ENCODE measurements around the gene POC1A.
"Not testable (repeated sequence)": the region's sequence is repeated elsewhere in the genome, so short reads cannot be mapped to it uniquely, and the experiment has no call there.

The POC1A gene

DNA sequence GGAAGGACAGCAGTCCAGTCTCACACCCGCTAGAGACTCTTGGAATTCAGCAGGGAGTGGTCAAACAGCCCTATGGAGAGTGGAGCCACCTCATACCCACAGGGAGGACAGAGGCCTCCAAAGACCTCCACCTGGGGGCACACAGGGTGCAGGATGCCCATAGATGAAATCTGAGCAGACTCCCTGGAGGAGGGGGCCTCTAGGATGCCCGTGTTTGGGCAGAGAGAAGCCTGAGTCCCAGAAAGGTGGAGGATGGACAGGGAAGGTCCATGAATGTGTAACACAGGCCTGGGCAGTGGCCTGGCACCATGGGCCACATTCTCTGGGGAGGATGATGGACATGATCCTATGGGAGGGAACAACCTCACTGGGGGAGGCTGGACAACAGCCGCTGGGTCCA is 119.6 kb downstream of the POC1A start:
- in situ Hi-C loops (cut with MboI; ENCODE audit: low sequenced_read_pairs, unreplicated experiment) = no loop called here
- TF ChIP-seq, protein P1, sequence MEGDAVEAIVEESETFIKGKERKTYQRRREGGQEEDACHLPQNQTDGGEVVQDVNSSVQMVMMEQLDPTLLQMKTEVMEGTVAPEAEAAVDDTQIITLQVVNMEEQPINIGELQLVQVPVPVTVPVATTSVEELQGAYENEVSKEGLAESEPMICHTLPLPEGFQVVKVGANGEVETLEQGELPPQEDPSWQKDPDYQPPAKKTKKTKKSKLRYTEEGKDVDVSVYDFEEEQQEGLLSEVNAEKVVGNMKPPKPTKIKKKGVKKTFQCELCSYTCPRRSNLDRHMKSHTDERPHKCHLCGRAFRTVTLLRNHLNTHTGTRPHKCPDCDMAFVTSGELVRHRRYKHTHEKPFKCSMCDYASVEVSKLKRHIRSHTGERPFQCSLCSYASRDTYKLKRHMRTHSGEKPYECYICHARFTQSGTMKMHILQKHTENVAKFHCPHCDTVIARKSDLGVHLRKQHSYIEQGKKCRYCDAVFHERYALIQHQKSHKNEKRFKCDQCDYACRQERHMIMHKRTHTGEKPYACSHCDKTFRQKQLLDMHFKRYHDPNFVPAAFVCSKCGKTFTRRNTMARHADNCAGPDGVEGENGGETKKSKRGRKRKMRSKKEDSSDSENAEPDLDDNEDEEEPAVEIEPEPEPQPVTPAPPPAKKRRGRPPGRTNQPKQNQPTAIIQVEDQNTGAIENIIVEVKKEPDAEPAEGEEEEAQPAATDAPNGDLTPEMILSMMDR (IDR thresholded peaks at IDR 0.05; ENCODE audit: borderline replicate concordance, control extremely low read depth, extremely low read depth, insufficient read depth, missing control alignments) = no peak
- no peak for DNase-seq (ENCODE audit: low spot score)

DNA sequence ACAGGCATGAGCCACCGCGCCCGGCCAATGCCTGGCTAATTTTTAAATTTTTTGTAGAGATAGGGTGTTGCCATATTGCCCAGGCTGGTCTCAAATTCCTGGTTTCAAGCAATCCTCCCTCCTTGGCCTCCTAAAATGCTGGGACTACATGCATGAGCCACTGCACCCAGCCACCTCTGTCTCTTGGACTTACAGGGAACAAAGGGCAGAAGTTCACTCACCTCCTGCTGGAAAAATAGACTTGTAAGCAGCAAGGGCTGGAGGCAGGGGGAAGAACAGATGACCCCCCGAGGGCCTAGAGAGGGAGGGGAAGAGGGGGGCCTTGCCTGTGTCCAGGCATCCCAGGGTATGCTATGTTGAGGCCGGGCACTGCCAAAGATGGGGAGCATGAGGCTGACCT is 120.0 kb downstream of the POC1A start:
- TF ChIP-seq, protein P1 (IDR thresholded peaks at IDR 0.05; ENCODE audit: borderline replicate concordance, control extremely low read depth, extremely low read depth, insufficient read depth, missing control alignments) = no peak
- DNase-seq (ENCODE audit: low spot score) = no peak
- in situ Hi-C loops (cut with MboI; ENCODE audit: low sequenced_read_pairs, unreplicated experiment) = no loop called here

DNA sequence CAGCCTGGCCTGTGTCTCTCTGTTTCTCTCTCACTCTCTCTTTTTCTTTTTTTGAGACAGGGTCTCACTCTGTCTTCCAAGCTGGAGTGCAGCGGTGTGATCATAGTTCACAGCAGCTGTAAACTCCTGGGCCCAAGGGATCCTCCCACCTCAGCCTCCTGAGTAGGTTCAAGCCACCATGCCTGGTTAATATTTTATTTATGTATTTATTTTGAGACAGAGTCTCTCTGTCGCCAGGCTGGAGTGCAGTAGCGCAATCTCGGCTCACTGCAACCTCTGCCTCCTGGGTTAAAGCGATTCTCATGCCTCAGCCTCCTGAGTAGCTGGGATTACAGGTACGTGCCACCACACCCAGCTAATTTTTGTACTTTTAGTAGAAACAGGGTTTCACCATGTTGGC is 120.5 kb downstream of the POC1A start:
- in situ Hi-C loops (cut with MboI; ENCODE audit: low sequenced_read_pairs, unreplicated experiment); DNase-seq (ENCODE audit: low spot score): not testable (repeated sequence)

DNA sequence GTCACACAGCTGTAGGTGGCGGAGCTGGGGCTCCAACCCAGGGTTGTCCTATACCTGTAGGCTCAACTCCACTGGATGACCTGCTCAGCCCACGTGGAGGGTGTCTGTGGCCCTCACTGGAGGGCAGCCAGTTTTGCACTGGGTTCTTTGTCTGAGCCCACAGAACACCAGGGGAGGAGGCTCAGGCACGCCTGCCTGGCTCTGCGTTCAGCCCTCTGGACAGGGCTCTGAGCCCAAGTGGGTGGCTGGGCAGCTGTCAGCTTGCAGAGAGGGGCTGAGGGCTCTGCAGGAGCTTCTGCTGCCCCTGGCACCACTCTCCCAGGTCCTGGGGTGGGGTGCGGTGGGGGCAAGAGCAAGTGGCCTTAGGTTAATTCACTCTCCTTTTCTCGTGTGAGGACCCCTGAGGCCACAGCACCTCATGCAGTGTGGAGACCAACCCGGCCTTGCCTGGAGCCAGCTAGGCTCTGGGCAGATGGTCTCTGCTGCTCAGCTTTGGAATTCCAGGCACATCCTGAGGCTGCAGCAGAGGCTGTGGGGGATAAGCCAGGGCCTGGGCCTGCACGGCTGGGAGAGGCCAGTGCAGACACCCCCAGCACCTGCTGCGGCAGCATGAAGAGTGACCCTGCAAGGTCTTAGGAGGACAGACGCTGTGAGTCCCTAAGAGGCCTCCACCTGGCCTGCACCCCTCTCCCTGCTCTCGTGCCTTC is 121.4 kb downstream of the POC1A start:
- TF ChIP-seq, protein P1 (IDR thresholded peaks at IDR 0.05; ENCODE audit: borderline replicate concordance, control extremely low read depth, extremely low read depth, insufficient read depth, missing control alignments) = no peak
- in situ Hi-C loops (cut with MboI; ENCODE audit: low sequenced_read_pairs, unreplicated experiment) = no loop called here
- no peak for DNase-seq (ENCODE audit: low spot score)

DNA sequence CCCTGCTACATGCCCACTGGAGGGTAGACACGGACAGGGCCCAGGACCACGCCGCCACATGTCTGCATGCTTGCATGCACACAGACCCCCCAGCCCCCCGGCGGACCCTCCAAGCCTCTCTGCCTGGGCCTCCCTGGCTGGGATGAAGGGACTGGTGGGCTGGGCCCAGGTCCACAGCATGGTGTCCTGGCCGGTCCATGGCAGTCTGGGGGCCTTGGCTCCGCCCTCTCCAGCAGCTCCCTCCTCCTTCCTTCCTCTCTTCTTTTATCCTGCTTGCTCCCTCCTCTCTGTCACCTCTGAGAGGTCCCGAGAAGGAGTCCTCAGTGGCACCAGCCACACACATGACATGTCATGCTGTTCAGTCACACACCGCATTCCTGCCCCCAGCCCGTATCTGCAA is 122.3 kb downstream of the POC1A start:
- TF ChIP-seq, protein P1 (IDR thresholded peaks at IDR 0.05; ENCODE audit: borderline replicate concordance, control extremely low read depth, extremely low read depth, insufficient read depth, missing control alignments) = no peak
- no peak for DNase-seq (ENCODE audit: low spot score)
- in situ Hi-C loops (cut with MboI; ENCODE audit: low sequenced_read_pairs, unreplicated experiment) = no loop called here

DNA sequence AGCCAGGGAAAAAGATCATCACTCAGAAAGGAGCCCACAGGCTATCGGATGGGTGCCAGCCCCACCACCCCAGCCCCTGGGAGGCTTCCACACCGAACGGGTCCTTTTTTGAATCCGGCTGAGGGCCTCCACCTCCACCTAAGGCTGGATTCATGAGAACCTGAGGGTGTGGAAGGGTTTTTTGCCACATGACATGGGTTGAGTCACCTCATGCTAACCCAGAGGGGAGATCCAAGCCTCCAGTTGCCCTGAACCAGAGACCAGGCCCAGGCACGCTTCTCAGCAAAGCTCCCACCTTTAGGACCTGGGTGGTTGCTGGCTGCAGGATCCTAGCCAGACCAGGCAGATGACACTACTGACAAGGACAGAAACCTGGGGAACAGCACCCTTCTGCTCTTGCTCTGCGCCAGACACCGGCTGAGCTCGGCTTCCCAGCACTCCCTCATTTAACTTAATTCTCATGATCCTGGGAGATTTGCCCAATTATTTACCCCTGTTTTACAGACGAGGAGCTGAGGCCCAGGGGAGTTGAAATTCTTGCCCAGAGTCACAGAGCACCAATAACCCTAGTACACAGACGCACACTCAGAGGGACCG is 123.4 kb downstream of the POC1A start:
- TF ChIP-seq, protein P1 (IDR thresholded peaks at IDR 0.05; ENCODE audit: borderline replicate concordance, control extremely low read depth, extremely low read depth, insufficient read depth, missing control alignments) = no peak
- in situ Hi-C loops (cut with MboI; ENCODE audit: low sequenced_read_pairs, unreplicated experiment) = no loop called here
- no peak for DNase-seq (ENCODE audit: low spot score)

DNA sequence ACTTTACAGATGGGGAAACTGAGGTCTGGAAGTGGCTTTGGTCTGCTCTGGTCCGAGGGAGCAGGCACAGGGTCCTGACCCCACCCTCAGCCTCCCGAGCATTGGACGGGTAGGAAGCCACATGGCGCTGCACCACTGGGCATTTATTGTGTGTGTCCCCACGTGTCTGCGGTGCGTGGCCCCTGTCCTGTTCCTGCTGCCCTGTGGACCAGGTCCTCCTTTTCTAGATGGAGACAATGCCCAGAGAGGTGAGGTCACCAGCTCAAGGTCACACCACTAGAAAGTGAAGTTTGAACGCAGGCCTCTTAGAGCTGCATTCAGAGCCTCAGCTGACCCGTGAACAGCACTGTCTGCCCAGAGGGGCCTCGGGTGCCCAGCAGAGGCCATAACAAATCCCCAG is 124.7 kb downstream of the POC1A start:
- in situ Hi-C loops (cut with MboI; ENCODE audit: low sequenced_read_pairs, unreplicated experiment) = no loop called here
- TF ChIP-seq, protein P1 (IDR thresholded peaks at IDR 0.05; ENCODE audit: borderline replicate concordance, control extremely low read depth, extremely low read depth, insufficient read depth, missing control alignments) = no peak

More for the DNA sequence above, 124.7 kb downstream of the POC1A start:
- DNase-seq (ENCODE audit: low spot score) = no peak
